HepG2 (cell line): ENCODE measurements around the gene PTPRH. TPM values are rescaled to one million over a fixed set of nuclear protein-coding genes. Genes with fewer than 3 reads are reported as not detected.
A peak's percentile ranks its signal among the peaks of the same experiment; 100 is the strongest.

Experiments used
- ATF2 ChIP-seq: sonication (generic); formaldehyde crosslinking; IDR thresholded peaks from 2 replicates; pipeline ENCODE4 v1.4.0; 2020; ENCODE audit warnings: missing genetic modification reagents
- ATF3 ChIP-seq: sonication (generic); formaldehyde crosslinking; IDR thresholded peaks from 2 replicates; pipeline ENCODE4 v1.4.0; 2020; ENCODE audit warnings: missing genetic modification reagents
- ESRRA ChIP-seq: sonication (generic); formaldehyde crosslinking; IDR thresholded peaks from 2 replicates; pipeline ENCODE4 v1.5.1; 2020; ENCODE audit warnings: mild to moderate bottlenecking, low read depth, missing genetic modification reagents
- FOXP1 ChIP-seq, 2 experiments: fragments of 450-650 bp in 1 of 2; IDR thresholded peaks; 2 replicates each; pipeline ENCODE4 v1.6.1; 2017 to 2018; ENCODE audit warnings: antibody characterized with exemption in 1 of 2
- GRHL1 ChIP-seq: sonication (generic); formaldehyde crosslinking; conservative IDR thresholded peaks from 2 replicates; pipeline ENCODE4 v1.8.0; 2022; ENCODE audit warnings: missing genetic modification reagents
- HIVEP1 ChIP-seq: sonication (generic); formaldehyde crosslinking; IDR thresholded peaks from 2 replicates; pipeline ENCODE4 v1.4.0; 2020; ENCODE audit warnings: mild to moderate bottlenecking, missing genetic modification reagents
- HNF4G ChIP-seq, 2 experiments: sonication (generic) in 1 of 2; formaldehyde crosslinking in 1 of 2; IDR thresholded peaks; 2 replicates each; pipeline versions ENCODE4 v1.4.0 to v1.6.1; 2011 to 2020; ENCODE audit warnings: borderline replicate concordance in 2 of 2, low read depth in 2 of 2, mild to moderate bottlenecking in 2 of 2, low read length in 1 of 2, missing genetic modification reagents in 1 of 2, moderate library complexity in 1 of 2
- IKZF5 ChIP-seq: IDR thresholded peaks from 2 replicates; pipeline ENCODE4 v1.6.1; 2018; ENCODE audit warnings: missing genetic modification reagents, mild to moderate bottlenecking, missing compliant biosample characterization
- ISL2 ChIP-seq: sonication (generic); formaldehyde crosslinking; IDR thresholded peaks from 2 replicates; pipeline ENCODE4 v1.5.0; 2020; ENCODE audit warnings: missing genetic modification reagents
- MED1 ChIP-seq: sonication (generic); formaldehyde crosslinking; IDR thresholded peaks from 2 replicates; pipeline ENCODE4 v1.4.0; 2020; ENCODE audit warnings: missing genetic modification reagents
- NFYC ChIP-seq: IDR thresholded peaks from 2 replicates; pipeline ENCODE4 v1.6.1; 2016; ENCODE audit warnings: missing genetic modification reagents, missing compliant biosample characterization
- SMAD3 ChIP-seq: sonication (generic); formaldehyde crosslinking; IDR thresholded peaks from 2 replicates; pipeline ENCODE4 v1.4.0; 2020; ENCODE audit warnings: missing genetic modification reagents
- ZBTB20 ChIP-seq: sonication (generic); formaldehyde crosslinking; IDR thresholded peaks from 2 replicates; pipeline ENCODE4 v1.8.1; 2023; ENCODE audit warnings: missing genetic modification reagents, low read depth, mild to moderate bottlenecking, borderline replicate concordance
- ZNF430 ChIP-seq: sonication (generic); formaldehyde crosslinking; IDR thresholded peaks from 2 replicates; pipeline ENCODE4 v1.9.0; 2021; ENCODE audit warnings: mild to moderate bottlenecking, missing genetic modification reagents
- ZNF569 ChIP-seq: sonication (generic); formaldehyde crosslinking; IDR thresholded peaks from 2 replicates; pipeline ENCODE4 v1.5.0; 2020; ENCODE audit warnings: mild to moderate bottlenecking, missing genetic modification reagents, moderate library complexity, borderline replicate concordance
- ZNF572 ChIP-seq: sonication (generic); formaldehyde crosslinking; IDR thresholded peaks from 2 replicates; pipeline ENCODE4 v1.5.1; 2020; ENCODE audit warnings: mild to moderate bottlenecking, missing genetic modification reagents
- ZNF839 ChIP-seq: sonication (generic); formaldehyde crosslinking; IDR thresholded peaks from 2 replicates; pipeline ENCODE4 v1.4.0; 2020; ENCODE audit warnings: missing genetic modification reagents, mild to moderate bottlenecking, borderline replicate concordance
- polyA plus RNA-seq, 8 experiments: library from polyadenylated mRNA; depleted of rRNA in 3 of 8; stranded (reverse) in 7 of 8; unstranded in 1 of 8; fragments of >200 nt; fragmentation: Illumina TruSeq in 4 of 8; extraction: Trizol in 4 of 8; gene quantifications; 2 replicates each; pipeline versions ENCODE4 v1.2.1 to v1.2.3, GENCODE V29; 2011 to 2016; ENCODE audit warnings: low read depth in 4 of 8, missing spikeins in 1 of 8, mixed read lengths in 1 of 8; ENCODE audit not compliant: insufficient read depth in 1 of 8
- total RNA-seq, 5 experiments: library from RNA; depleted of rRNA; stranded (reverse); fragments of >200 nt; fragmentation: Illumina TruSeq; extraction: Trizol; gene quantifications; 2 replicates each; pipeline ENCODE4 v1.2.3, GENCODE V29; 2016; ENCODE audit warnings: low read depth in 1 of 5
- TF ChIP-seq, protein P1 (sequence below): sonication (generic); formaldehyde crosslinking; IDR thresholded peaks from 2 replicates; pipeline ENCODE4 v1.4.0; 2020; ENCODE audit warnings: missing genetic modification reagents
- TF ChIP-seq, protein P2 (sequence below): sonication (generic); formaldehyde crosslinking; IDR thresholded peaks from 2 replicates; pipeline ENCODE4 v1.4.0; 2020; ENCODE audit warnings: missing genetic modification reagents
- TF ChIP-seq, protein P3 (sequence below): sonication (generic); formaldehyde crosslinking; IDR thresholded peaks from 2 replicates; pipeline ENCODE4 v1.4.0; 2020; ENCODE audit warnings: mild to moderate bottlenecking, missing genetic modification reagents

PTPRH gene
- total and polyA plus RNA-seq, 2 of the 13 experiments (the other 11 are each of a cell fraction or from before 2014, with no cell fraction given), result 14.7 to 125 TPM

GRCh38 chr19:55228403-55229031 is 19.2 kb upstream of the PTPRH start, which contains the start of gene TMEM86B (continued):
- TF ChIP-seq IKZF5 (CRISPR knock-in tag) (peak; percentile 68), HNF4G (IDR thresholded peaks at IDR 0.05; ENCODE audit: borderline replicate concordance, low read depth, low read length) (peak; percentile 65; the same call in 1 of the 2 replicates), HNF4G (CRISPR knock-in tag; IDR thresholded peaks at IDR 0.05; ENCODE audit: borderline replicate concordance, low read depth) (no peak), GRHL1 (CRISPR knock-in tag) (no peak), ATF3 (0 out of 2 replicates have a peak, but pooled peaks have one; percentile 22), ZBTB20 (CRISPR knock-in tag) (no peak), ISL2 (CRISPR knock-in tag) (0 out of 2 replicates have a peak, but pooled peaks have one; percentile 29), ATF2 (CRISPR knock-in tag) (peak; percentile 77), ZNF430 (CRISPR knock-in tag) (peak; percentile 72; the same call in 1 of the 2 replicates), ZNF572 (CRISPR knock-in tag) (no peak), NFYC (CRISPR knock-in tag) (0 out of 2 replicates have a peak, but pooled peaks have one; percentile 13), FOXP1 (IDR thresholded peaks at IDR 0.05) (no peak), FOXP1 (CRISPR knock-in tag; IDR thresholded peaks at IDR 0.05) (peak; percentile 41; the same call in 1 of the 2 replicates), SMAD3 (CRISPR knock-in tag) (no peak), MED1 (CRISPR knock-in tag) (peak; percentile 81), ZNF569 (CRISPR knock-in tag) (no peak), ZNF839 (CRISPR knock-in tag) (0 out of 2 replicates have a peak, but pooled peaks have one; percentile 90), HIVEP1 (CRISPR knock-in tag) (peak; percentile 77), ESRRA (CRISPR knock-in tag) (peak; percentile 43; the same call in 1 of the 2 replicates)
- TF ChIP-seq, protein P1, sequence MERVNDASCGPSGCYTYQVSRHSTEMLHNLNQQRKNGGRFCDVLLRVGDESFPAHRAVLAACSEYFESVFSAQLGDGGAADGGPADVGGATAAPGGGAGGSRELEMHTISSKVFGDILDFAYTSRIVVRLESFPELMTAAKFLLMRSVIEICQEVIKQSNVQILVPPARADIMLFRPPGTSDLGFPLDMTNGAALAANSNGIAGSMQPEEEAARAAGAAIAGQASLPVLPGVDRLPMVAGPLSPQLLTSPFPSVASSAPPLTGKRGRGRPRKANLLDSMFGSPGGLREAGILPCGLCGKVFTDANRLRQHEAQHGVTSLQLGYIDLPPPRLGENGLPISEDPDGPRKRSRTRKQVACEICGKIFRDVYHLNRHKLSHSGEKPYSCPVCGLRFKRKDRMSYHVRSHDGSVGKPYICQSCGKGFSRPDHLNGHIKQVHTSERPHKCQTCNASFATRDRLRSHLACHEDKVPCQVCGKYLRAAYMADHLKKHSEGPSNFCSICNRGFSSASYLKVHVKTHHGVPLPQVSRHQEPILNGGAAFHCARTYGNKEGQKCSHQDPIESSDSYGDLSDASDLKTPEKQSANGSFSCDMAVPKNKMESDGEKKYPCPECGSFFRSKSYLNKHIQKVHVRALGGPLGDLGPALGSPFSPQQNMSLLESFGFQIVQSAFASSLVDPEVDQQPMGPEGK (CRISPR knock-in tag), result peak; percentile 84
- TF ChIP-seq, protein P2, sequence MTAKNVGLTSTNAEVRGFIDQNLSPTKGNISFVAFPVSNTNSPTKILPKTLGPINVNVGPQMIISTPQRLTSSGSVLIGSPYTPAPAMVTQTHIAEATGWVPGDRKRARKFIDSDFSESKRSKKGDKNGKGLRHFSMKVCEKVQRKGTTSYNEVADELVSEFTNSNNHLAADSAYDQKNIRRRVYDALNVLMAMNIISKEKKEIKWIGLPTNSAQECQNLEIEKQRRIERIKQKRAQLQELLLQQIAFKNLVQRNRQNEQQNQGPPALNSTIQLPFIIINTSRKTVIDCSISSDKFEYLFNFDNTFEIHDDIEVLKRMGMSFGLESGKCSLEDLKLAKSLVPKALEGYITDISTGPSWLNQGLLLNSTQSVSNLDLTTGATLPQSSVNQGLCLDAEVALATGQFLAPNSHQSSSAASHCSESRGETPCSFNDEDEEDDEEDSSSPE (CRISPR knock-in tag), result peak; percentile 17; the same call in 1 of the 2 replicates
- TF ChIP-seq, protein P3, sequence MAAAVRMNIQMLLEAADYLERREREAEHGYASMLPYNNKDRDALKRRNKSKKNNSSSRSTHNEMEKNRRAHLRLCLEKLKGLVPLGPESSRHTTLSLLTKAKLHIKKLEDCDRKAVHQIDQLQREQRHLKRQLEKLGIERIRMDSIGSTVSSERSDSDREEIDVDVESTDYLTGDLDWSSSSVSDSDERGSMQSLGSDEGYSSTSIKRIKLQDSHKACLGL, result 0 out of 2 replicates have a peak, but pooled peaks have one; percentile 11
